Measurements from ENCODE around the gene HMCN1. TPM values are rescaled to one million over a fixed set of nuclear protein-coding genes. Genes with fewer than 3 reads are reported as not detected.

Gene HMCN1
- total RNA-seq, 1 donor from 2014 or later = 22.2 TPM

- no peak overlapping the region for H3K27ac Mint-ChIP-seq (ENCODE audit: unreplicated experiment)
- no peaks in the 10 kb centered on the region for H3K36me3 Mint-ChIP-seq (ENCODE audit: low read depth, unreplicated experiment)
- TF ChIP-seq CTCF (IDR thresholded peaks at IDR 0.05; ENCODE audit: unreplicated experiment) = no peak
- H3K27me3 Mint-ChIP-seq (ENCODE audit: unreplicated experiment) = peaks cover 3% of the 10 kb centered on the region
- DNase-seq (ENCODE audit: low spot score) = no peak
- H3K9me3 Mint-ChIP-seq (ENCODE audit: unreplicated experiment) = no peaks in the 10 kb centered on the region
- H3K4me1 Mint-ChIP-seq (ENCODE audit: unreplicated experiment) = peaks cover 2% of the 10 kb centered on the region
- no peak overlapping the region for H3K4me3 Mint-ChIP-seq (ENCODE audit: unreplicated experiment)
Observed at GRCh38 chr1:185971688-185972087, 237.5 kb downstream of the HMCN1 start.

GRCh38 chr1:185972096-185972850 lies 238.1 kb downstream of the HMCN1 start:
- DNase-seq (ENCODE audit: low spot score) = no peak
- peaks cover 2% of the 10 kb centered on the region for H3K4me1 Mint-ChIP-seq (ENCODE audit: unreplicated experiment)
- TF ChIP-seq CTCF (IDR thresholded peaks at IDR 0.05; ENCODE audit: unreplicated experiment) = no peak
- no peaks in the 10 kb centered on the region for H3K36me3 Mint-ChIP-seq (ENCODE audit: low read depth, unreplicated experiment)
- H3K27me3 Mint-ChIP-seq (ENCODE audit: unreplicated experiment) = peaks cover 3% of the 10 kb centered on the region
- H3K9me3 Mint-ChIP-seq (ENCODE audit: unreplicated experiment) = no peaks in the 10 kb centered on the region
- H3K4me3 Mint-ChIP-seq (ENCODE audit: unreplicated experiment) = no peak overlapping the region
- no peak overlapping the region for H3K27ac Mint-ChIP-seq (ENCODE audit: unreplicated experiment)

- no peaks in the 10 kb centered on the region for H3K36me3 Mint-ChIP-seq (ENCODE audit: low read depth, unreplicated experiment)
- DNase-seq (ENCODE audit: low spot score) = no peak
- no peak for TF ChIP-seq CTCF (IDR thresholded peaks at IDR 0.05; ENCODE audit: unreplicated experiment)
- H3K27ac Mint-ChIP-seq (ENCODE audit: unreplicated experiment) = no peak overlapping the region
- peaks cover 3% of the 10 kb centered on the region for H3K27me3 Mint-ChIP-seq (ENCODE audit: unreplicated experiment)
- H3K9me3 Mint-ChIP-seq (ENCODE audit: unreplicated experiment) = no peaks in the 10 kb centered on the region
- no peak overlapping the region for H3K4me3 Mint-ChIP-seq (ENCODE audit: unreplicated experiment)
- H3K4me1 Mint-ChIP-seq (ENCODE audit: unreplicated experiment) = peaks cover 2% of the 10 kb centered on the region
Observed at GRCh38 chr1:185973645-185974044, 239.5 kb downstream of the HMCN1 start.

GRCh38 chr1:185974367-185975170 lies 240.4 kb downstream of the HMCN1 start:
- Mint-ChIP-seq H3K27me3 (ENCODE audit: unreplicated experiment) (peaks cover 3% of the 10 kb centered on the region), H3K4me1 (ENCODE audit: unreplicated experiment) (no peaks in the 10 kb centered on the region), H3K4me3 (ENCODE audit: unreplicated experiment) (no peak overlapping the region), H3K36me3 (ENCODE audit: low read depth, unreplicated experiment) (no peaks in the 10 kb centered on the region), H3K27ac (ENCODE audit: unreplicated experiment) (no peak overlapping the region), H3K9me3 (ENCODE audit: unreplicated experiment) (no peaks in the 10 kb centered on the region)
- TF ChIP-seq CTCF (IDR thresholded peaks at IDR 0.05; ENCODE audit: unreplicated experiment) = no peak
- DNase-seq (ENCODE audit: low spot score) = no peak

GRCh38 chr1:185980891-185981290 lies 246.7 kb downstream of the HMCN1 start:
- Mint-ChIP-seq H3K4me1 (ENCODE audit: unreplicated experiment) (no peaks in the 10 kb centered on the region), H3K36me3 (ENCODE audit: low read depth, unreplicated experiment) (no peaks in the 10 kb centered on the region), H3K4me3 (ENCODE audit: unreplicated experiment) (no peak overlapping the region), H3K27me3 (ENCODE audit: unreplicated experiment) (no peaks in the 10 kb centered on the region), H3K9me3 (ENCODE audit: unreplicated experiment) (no peaks in the 10 kb centered on the region), H3K27ac (ENCODE audit: unreplicated experiment) (no peak overlapping the region)
- DNase-seq (ENCODE audit: low spot score) = no peak
- no peak for TF ChIP-seq CTCF (IDR thresholded peaks at IDR 0.05; ENCODE audit: unreplicated experiment)

All from endothelial cell (in vitro differentiated cells).